Stimulated activated CD8-positive, alpha-beta memory T cell treated with anti-CD3 and anti-CD28 coated beads, Interleukin-7, amount 100 ng/mL, for 1 hour (primary cell): ENCODE results near the gene CEP89.
"Not testable (repeated sequence)": the region's sequence is repeated elsewhere in the genome, so short reads cannot be mapped to it uniquely, and the experiment has no call there.

Source experiments
- DNase-seq, 2 donors: peaks; one replicate each; pipeline ENCODE4 v3.0.0-alpha.2; 2020; ENCODE audit warnings: low read depth in 2 of 2

Gene CEP89

DNA sequence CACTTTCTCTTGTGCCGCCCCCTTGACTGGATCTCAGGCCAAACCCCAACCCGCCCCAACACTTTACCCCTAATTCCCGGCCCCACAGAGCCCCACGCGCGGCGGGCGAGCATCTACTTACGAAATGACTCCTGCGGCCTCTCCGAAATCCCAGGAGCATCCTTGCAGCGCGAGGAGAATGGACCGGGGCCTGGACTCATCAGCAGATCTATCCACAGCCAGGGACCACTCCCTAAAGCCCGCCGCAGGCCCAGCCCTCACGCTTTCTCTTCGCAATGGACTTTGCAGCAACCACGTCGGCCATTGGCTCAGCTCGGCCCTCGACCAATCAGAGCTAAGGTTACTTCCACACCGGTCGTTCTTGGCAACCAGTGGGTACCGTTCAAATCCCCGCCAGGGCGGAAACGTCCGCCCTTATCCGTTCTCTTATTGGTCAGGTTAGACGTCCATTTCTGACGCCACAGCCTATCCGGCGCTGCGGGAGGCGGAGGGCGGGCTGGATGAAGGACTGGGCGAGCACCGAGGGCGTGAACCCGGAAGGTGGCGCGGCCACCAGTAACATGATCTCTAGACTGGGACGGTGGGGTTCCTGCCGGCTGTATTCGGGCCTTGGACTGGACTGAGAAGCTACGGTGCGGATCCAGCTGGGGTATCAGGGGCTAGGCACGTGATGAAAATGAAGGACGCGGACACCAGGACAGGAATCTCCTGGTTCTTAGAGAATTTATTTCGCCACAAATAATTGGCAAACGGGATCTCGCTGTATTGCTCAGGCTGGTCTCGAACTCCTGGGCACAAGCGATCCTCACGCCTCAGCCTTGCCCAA lies at the start of gene CEP89, which contains the start of gene FAAP24:
CEP89 (minus strand) TSS at position 244 of the 826 bp plus-strand sequence; CDS start at position 160, 84 bp downstream.
FAAP24 (plus strand) TSS at position 528 of the 826 bp plus-strand sequence. CDS start 955 bp downstream, outside the sequence.
- DNase-seq = peak; percentile 95 to 97

DNA sequence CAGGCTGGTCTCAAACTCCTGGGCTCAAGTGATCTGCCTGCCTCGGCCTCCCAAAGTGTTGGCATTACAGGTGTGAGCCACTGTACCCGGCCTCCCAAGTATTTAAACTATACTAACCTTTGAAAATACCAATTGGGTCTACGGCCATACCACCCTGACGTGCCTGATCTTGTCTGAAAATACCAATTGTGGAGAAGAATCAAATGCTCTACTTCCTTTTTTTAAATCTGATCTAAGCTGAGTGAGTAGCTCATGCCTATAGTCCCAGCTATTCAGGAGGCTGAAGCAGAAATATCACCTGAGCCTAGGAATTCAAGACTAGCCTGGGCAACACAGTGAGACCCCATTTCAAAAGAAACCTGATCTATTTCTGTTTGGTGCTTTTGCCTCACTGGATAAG lies 39.1 kb upstream of the CEP89 start:
- DNase-seq = not testable (repeated sequence)

DNA sequence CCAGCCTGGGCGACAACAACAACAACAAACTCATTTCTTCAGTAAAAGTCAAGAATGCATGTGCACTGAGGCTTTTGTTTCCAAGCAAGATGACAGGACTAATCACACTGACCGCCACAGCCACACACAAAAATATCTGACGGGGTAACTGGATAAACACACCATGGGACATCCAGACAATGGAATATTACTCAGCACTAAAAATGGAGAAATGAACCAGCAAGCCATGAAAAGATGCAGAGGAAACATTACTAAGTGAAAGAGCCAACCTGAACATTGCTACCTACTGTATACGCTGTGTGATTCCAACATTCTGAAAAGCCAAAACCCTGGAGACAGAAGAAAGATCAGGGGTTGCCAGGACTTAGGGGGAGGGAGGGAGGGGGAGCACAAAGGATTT lies 37.0 kb upstream of the CEP89 start:
- DNase-seq = no peak

DNA sequence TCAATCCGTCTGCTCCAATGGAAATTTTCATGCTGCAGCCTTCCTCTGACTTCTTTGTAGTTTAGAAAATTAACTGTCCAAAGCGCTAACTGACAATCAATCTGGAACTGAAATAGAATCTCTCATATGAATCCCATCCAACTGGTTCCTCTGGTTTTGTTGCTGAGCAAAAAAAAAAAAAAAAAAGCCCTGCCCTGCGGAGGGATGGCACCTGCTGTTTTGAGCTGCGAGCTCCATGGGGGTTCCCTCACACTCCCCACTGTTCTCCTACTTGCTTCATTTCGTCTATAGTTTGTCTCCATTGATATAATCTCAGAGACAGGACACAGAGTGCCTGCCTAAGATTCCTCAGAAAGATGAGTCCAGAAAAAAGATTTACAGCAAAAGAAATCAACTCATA lies 33.7 kb upstream of the CEP89 start:
- no peak for DNase-seq

- not testable (repeated sequence) for DNase-seq
Observed at GRCh38 chr19:33003424-33004024, 31.8 kb upstream of the CEP89 start.

DNA sequence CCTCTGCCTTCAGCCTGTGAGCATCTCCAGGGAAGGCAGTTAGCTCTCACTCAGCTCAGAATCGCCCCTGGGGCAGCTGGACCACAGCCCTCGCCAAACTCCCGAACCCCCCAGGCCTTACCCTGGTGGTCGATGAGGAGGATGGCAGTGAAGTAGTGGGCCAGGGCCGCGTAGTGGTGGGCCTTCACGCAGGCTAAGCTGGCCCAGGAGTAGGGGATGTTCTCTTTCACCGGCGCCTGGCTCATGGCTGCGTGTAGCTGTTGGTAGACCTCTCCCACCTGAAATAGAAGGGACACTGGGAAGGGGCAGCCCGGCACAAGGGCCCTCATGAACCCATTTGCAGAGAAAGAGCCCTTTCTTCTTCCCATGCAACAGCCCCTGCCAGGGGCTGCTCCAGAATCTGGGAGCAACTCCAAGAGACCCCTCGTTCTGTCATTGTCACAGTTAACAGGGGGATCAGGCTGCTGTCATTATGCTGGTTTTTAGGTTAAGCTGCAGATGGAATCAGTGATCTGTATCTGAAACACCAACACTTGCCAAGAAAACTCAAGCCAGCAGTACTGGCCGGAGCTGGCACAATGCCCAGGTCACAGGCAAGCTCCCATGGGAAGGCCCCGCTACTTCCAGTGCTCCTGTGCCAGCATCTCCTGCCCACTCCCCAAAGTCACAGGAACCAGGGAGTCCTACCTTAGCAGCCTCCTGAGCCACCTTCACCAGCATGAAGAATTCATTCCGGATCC lies 30.5 kb upstream of the CEP89 start:
- not testable (repeated sequence) for DNase-seq

DNA sequence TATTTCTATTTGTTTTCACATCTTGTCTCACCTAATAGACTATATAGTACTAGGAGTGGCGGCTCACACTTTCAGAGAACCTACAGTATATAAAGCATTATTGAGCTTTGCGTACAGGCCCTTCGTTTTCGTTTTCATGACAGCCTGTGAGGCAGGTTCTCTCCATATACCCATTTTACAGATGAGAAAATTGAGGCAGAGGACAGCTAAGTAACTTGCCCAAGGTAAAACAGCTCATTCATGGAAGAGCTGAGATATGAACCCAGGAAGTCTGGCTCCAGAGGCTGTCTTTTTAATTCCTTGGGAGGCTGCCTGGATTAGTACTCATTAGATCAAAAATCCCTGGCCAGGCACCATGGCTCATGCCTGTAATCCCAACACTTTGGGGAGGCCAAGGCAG lies 29.2 kb upstream of the CEP89 start:
- DNase-seq = no peak

- DNase-seq = no peak
Observed at GRCh38 chr19:33000510-33000909, 28.8 kb upstream of the CEP89 start.

DNA sequence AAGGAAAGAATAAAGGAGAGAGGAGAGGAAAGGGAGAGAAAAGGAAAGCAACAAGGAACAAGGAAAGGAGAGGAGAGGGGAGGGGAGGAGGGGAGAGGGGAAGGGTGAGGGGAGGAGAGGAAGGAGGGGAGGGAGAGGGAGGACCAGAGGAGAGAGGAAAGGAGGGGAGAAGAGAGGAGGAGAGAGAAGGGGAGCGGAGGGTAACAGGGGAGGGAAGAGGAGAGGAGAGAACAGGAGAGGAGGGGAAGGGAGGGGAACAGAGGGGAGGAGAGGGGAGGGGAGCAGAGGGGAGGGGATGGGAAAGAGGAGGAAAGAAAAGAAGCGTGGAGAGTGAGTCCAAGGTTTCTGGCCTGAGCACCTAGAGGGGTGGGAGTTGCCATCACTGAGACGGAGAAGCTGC lies 27.0 kb upstream of the CEP89 start:
- no peak for DNase-seq

- DNase-seq = no peak
Observed at GRCh38 chr19:32997716-32998355, 26.1 kb upstream of the CEP89 start.

- not testable (repeated sequence) for DNase-seq
Observed at GRCh38 chr19:32997061-32997464, 25.3 kb upstream of the CEP89 start.

DNA sequence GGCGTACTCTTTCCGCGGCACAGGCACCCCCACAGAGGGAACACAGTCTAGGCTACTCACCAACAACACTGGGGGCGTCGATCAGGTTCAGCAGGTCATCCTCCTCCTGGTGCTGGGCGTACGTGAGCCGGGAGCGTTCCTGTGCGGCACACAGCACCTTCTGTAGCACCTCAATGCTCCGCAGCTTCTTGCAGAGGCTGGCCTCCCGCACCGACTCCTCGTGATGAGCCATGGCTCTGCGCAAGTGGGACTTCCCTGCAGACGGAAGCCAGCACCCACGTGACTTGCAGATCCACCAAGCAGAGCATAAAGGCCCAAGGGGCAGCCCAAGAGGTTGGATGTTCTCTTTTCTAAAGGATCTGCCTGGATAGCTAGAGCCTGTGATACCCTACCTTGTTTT lies 24.2 kb upstream of the CEP89 start:
- DNase-seq = not testable (repeated sequence)

DNA sequence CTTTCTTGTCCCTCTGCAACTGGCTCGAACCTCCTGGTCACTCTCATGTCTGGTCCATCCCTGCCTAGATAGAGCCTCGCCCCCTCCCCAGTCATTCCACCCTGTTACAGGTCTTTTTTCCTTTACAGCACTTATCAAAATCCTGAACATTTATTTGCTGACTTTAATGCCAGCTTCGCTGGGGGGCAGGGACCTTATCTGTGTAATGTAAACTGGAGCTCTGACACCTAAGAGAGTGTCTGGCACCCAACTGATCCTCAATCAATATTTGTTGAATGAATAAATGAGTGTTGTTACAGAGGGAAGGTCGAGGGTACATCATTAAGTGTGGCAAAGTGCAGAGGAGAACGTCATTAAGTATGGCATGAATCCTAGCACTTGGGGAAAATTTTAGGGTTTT lies 17.0 kb upstream of the CEP89 start:
- no peak for DNase-seq

GRCh38 chr19:32988254-32988653 lies 16.5 kb upstream of the CEP89 start:
- not testable (repeated sequence) for DNase-seq

DNA sequence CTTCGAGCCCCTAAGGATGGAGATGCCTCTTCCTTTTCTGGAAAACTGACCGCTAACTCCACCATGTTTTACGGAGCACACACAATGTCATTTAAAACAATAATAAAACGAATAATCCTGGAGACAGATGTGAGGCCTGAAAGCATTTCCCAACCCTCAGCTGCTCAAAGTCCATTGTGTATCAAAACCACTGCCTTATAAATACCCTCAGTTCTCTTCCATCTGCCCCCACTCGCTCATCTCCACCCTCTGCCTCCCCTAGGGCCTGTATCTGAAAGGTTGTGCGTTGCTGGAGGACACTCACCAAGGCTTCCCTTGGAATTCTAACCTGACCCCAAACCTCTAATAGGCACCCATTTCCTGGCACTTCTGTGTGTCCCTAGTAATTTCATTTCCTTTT lies 10.7 kb upstream of the CEP89 start:
- not testable (repeated sequence) for DNase-seq

DNA sequence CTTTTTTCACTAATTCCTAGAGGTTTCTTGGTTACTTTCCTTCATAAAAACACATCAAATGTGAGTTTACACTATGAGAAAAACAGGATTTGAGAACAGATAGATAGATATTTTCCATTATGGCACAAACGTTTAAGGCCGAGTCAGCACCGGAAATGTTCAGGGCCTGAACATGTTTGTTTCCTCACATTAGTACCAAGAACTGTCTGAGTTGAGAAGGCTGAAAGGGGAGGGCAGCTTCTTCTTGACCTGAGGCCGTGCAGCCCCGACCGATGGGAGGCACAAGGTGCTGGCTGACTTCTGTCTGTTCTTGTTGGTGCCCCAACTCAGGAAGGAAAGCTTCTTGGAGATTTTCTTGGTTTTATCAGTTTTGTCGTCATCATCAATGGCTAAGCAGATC lies 8.0 kb upstream of the CEP89 start:
- DNase-seq = not testable (repeated sequence)

DNA sequence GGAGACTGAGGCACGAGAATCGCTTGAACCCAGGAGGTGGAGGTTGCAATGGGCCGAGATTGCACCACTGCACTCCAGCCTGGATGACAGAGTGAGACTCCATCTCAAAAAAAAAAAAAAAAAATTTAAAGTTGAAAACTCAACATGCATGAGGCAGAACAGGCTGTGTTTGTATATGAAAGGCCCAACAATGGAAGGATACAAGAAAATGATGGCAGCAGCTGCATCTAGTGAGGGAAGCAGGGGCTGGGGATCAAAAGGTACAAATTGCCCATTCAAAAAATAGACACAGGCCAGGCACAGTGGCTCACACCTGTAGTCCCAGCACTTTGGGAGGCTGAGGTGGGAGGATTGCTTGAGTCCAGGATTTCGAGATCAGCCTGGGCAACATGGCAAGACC lies 6.1 kb upstream of the CEP89 start:
- not testable (repeated sequence) for DNase-seq

DNA sequence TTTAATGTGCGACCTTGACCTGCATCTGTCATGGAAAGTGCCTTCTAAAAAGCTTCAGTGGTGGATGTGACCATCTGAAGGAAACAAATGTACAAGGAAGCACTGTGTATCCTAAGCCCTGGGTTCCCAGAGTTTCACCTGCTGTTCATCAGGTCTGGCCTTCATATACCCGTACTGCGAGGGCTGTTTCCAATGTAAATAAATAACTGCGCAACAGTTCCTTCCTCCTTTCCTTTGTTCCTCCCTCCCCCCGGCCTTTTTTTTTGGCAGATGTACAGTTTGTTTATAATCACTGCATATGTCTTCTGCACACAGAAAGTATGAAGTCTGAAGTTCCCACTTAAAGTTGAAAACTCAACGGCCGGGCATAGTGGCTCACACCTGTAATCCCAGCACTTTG lies 5.5 kb upstream of the CEP89 start:
- no peak for DNase-seq

DNA sequence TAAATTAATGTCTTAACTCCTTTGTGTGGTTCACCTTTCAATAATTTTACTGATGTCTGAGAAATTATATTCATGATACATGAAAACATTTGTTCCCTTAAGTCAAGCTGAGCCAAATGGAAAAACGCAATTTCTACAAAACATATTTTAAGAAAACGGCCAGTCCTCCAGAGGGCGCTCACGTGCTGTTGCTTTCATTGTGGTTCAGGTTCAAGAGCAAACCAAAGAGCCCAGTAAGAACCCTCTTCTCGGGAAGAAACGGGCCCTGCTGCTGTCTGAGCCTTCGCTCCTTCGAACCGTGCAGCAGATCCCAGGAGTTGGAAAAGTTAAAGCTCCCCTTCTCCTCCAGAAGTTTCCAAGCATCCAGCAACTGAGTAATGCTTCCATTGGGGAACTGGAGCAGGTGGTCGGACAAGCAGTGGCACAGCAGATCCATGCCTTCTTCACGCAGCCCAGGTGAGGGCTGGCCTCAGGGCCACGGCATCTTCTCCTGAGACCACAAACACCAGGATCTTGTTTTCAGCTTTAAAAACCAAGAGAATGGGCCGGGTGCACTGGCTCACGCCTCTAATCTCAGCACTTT lies 4.6 kb upstream of the CEP89 start:
- peak; percentile 31 to 64 for DNase-seq

GRCh38 chr19:32971012-32971595 lies 654 bp downstream of the CEP89 start:
- no peak for DNase-seq

- DNase-seq = no peak
Observed at GRCh38 chr19:32969549-32969948, 2.2 kb downstream of the CEP89 start.
